Neural cell (in vitro differentiated cells): ENCODE measurements around the gene ASCL1.

Experiments
- CTCF ChIP-seq: fragments of 450-650 bp; IDR thresholded peaks from 2 replicates; pipeline ENCODE4 v1.5.1; 2014; ENCODE audit warnings: antibody characterized with exemption, mild to moderate bottlenecking, moderate library complexity; ENCODE audit not compliant: poor library complexity, severe bottlenecking
- EZH2 ChIP-seq: fragments of 200-600, 300-800 bp; shearing (Covaris generic), sonication (generic); IDR thresholded peaks from 2 replicates; pipeline ENCODE4 v1.6.1; 2014; ENCODE audit warnings: antibody characterized with exemption, low read length, borderline replicate concordance, mild to moderate bottlenecking; ENCODE audit not compliant: insufficient read depth, poor library complexity, severe bottlenecking
- POLR2AphosphoS5 ChIP-seq: IDR thresholded peaks from 2 replicates; pipeline ENCODE4 v1.6.1; 2012
- TAF1 ChIP-seq: IDR thresholded peaks from 2 replicates; pipeline ENCODE4 v1.6.1; 2012; ENCODE audit warnings: low read depth

- no peak for TF ChIP-seq CTCF
- no peak for TF ChIP-seq EZH2
- TF ChIP-seq POLR2AphosphoS5 = no peak
- TF ChIP-seq TAF1 = no peak
These were observed 1.9 kb downstream of the ASCL1 start for GRCh38 chr12:102959391-102959790.
